Brain microvascular endothelial cell (primary cell): Measurements from ENCODE around the gene ACSL1.

Experiments used
- DNase-seq: peaks from one replicate; pipeline ENCODE4 v3.0.0-alpha.2; 2020
- H3K27ac ChIP-seq: fragments of 250-450 bp; sonication (Bioruptor Pico); 2 replicates; pipeline ENCODE4 v1.5.1; 2020; ENCODE audit warnings: mild to moderate bottlenecking, moderate library complexity
- H3K27me3 ChIP-seq: fragments of 250-450 bp; sonication (Bioruptor Pico); replicated peaks from 2 replicates; pipeline ENCODE4 v1.5.1; 2020; ENCODE audit warnings: mild to moderate bottlenecking
- H3K36me3 ChIP-seq: fragments of 250-450 bp; sonication (Bioruptor Pico); replicated peaks from 2 replicates; pipeline ENCODE4 v1.5.1; 2020; ENCODE audit warnings: mild to moderate bottlenecking
- H3K4me3 ChIP-seq: 2 replicates; pipeline ENCODE4 v1.5.1; 2011; ENCODE audit warnings: low read depth, mild to moderate bottlenecking, control low read depth, low read length, moderate library complexity
- in situ Hi-C: cut with HindIII; loops from 2 replicates; pipeline ENCODE4 v1.10.0; 2017; ENCODE audit warnings: low sequenced_read_pairs, low pct_ligation_motif_present
- TF ChIP-seq, protein P1 (sequence below): IDR thresholded peaks from 2 replicates; pipeline ENCODE4 v1.5.1; 2011; ENCODE audit warnings: low read depth, mild to moderate bottlenecking, moderate library complexity, low read length, control low read depth, inconsistent platforms; ENCODE audit errors: missing control alignments

Gene ACSL1

DNA sequence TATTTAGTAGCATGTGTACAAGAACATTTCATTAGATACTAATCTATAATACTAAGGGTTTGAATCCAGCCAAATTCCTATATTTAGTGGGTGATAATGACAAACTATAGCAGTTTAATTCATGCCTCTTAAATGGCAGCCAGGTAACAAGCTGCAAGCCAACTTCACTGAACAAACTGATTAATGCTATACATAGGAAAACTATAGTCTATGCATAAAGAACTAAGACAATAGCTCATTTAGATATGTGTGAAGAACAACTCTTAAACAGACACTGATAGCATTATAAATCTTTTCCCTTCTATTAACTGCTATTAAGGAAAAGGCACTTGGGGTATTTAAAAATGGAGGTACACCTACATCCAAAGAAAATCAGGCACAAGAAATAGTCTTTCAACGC is 19.1 kb downstream of the ACSL1 start:
- in situ Hi-C loops = no loop called here
- TF ChIP-seq, protein P1, sequence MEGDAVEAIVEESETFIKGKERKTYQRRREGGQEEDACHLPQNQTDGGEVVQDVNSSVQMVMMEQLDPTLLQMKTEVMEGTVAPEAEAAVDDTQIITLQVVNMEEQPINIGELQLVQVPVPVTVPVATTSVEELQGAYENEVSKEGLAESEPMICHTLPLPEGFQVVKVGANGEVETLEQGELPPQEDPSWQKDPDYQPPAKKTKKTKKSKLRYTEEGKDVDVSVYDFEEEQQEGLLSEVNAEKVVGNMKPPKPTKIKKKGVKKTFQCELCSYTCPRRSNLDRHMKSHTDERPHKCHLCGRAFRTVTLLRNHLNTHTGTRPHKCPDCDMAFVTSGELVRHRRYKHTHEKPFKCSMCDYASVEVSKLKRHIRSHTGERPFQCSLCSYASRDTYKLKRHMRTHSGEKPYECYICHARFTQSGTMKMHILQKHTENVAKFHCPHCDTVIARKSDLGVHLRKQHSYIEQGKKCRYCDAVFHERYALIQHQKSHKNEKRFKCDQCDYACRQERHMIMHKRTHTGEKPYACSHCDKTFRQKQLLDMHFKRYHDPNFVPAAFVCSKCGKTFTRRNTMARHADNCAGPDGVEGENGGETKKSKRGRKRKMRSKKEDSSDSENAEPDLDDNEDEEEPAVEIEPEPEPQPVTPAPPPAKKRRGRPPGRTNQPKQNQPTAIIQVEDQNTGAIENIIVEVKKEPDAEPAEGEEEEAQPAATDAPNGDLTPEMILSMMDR = no peak
- Histone ChIP-seq H3K36me3 (no peaks in the 10 kb centered on the region), H3K27me3 (no peaks in the 10 kb centered on the region), H3K27ac (no peak overlapping the region), H3K4me3 (no peak overlapping the region)
- DNase-seq = no peak

DNA sequence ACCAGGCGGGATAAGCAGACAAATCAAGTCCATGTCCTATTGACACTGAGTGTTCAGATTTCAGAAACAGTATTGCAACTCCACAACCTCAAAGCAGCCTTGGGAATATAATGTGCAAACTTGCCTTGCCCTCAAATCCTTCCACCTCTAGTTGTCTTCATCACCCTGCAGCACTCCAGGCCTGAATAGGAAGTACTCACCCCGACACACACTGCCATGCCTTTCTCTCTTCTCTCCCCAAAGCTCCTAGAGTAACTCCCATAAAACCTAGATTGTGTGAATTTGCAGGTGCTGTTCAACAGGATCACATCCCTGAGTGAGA is 19.6 kb downstream of the ACSL1 start:
- no peaks in the 10 kb centered on the region for H3K27me3 ChIP-seq
- H3K4me3 ChIP-seq = no peak overlapping the region
- no peak for DNase-seq
- H3K27ac ChIP-seq = no peak overlapping the region
- no peaks in the 10 kb centered on the region for H3K36me3 ChIP-seq
- TF ChIP-seq, protein P1 = no peak
- in situ Hi-C loops = no loop called here

DNA sequence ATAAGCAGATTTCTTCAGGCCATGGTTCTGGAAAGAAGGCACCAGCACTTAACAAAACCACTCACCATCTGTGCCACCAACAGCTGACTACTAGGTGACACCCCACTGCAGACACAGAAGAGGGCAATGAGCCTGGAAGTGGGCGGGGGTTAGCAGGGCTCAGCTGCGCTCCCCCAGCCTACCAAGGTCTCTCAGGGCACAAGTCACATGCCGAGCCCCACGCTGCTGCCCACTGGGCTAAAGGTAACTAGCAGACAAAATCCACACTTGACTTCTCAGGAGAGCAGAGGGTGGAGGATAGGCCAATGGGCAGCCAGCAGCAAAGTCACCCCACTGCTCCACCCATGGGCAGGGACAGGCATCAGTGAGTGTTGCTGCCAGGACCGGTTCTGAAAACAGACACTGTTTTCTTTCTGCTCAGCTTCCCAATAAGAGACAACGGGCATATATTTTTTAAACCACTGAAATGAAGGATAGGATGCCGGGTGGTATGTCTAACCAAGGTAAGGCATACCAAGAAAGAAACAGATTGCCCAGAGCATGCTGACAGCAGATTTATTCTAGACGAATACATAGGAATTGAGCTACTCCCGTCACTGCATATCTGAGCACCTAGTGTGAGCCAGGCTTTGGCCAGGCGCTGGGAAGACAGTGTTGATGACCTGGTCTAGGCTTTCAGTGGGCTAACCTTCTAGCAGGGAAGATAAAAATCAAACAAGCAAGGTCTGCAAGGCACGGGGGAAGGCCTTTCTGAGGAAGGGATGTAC is 20.1 kb downstream of the ACSL1 start:
- DNase-seq = no peak
- no peak overlapping the region for H3K4me3 ChIP-seq
- H3K36me3 ChIP-seq = no peaks in the 10 kb centered on the region
- H3K27ac ChIP-seq = no peak overlapping the region
- no peaks in the 10 kb centered on the region for H3K27me3 ChIP-seq
- TF ChIP-seq, protein P1 = no peak
- in situ Hi-C loops = no loop called here

DNA sequence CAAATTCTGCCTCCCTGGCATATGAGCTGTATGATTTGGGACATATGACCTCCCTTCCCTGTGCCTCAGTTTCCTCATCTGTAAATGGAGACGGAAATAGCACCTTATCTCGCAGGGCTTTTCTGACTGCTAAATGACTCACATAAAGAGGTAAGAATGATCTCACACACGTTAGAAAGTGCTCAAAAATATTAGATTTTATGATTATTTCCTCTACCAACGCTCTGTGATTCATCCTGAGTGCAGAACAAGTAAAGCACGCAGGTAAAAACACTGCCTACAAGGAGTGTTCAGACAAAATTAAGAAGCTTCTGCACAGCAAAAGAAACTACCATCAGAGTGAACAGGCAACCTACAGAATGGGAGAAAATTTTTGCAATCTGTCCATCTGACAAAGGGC is 21.1 kb downstream of the ACSL1 start:
- no peak for DNase-seq
- H3K4me3 ChIP-seq = no peak overlapping the region
- in situ Hi-C loops = no loop called here
- no peak overlapping the region for H3K27ac ChIP-seq
- H3K36me3 ChIP-seq = no peaks in the 10 kb centered on the region
- H3K27me3 ChIP-seq = no peaks in the 10 kb centered on the region
- TF ChIP-seq, protein P1 = no peak

DNA sequence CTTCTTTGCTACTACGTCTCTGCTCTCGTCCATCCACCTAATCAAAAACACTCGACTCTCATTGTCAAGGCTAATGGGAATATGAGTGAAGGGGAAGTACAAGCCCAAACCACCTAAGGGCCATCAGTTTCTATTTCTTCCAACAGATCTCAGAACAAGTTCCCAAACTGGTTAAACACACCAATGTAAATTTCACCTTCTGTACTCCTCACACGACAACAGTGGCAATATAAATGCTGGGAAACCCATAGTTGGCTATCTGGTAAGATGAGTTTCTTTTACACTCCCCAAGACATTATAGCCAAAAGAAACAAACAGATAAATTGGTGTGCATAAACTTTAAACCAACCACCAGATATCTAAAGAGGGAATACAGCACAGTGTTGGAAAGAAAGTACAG is 21.9 kb downstream of the ACSL1 start:
- TF ChIP-seq, protein P1 = no peak
- no peak for DNase-seq
- H3K27me3 ChIP-seq = no peaks in the 10 kb centered on the region
- in situ Hi-C loops = no loop called here
- no peak overlapping the region for H3K27ac ChIP-seq
- H3K4me3 ChIP-seq = no peak overlapping the region
- no peaks in the 10 kb centered on the region for H3K36me3 ChIP-seq

DNA sequence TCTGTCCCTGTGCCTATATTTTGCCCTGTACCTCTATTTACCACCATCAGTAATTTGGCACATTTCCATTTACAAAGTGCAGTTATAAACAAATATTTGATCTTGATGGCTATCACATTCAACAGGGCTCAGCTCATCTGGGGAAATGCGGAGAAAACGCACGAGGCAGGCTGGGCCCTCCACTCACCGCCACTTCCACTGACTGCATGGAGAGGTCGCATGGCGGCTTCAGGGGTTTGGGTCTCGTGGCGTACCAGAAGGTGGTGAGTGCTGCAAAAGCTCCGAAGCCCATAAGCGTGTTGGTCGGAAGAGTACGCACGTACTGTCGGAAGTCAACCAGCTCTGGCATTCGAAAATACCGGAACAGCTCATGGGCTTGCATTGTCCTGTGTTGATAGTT is 22.6 kb downstream of the ACSL1 start:
- in situ Hi-C loops = no loop called here
- no peaks in the 10 kb centered on the region for H3K27me3 ChIP-seq
- no peak overlapping the region for H3K4me3 ChIP-seq
- no peak overlapping the region for H3K27ac ChIP-seq
- TF ChIP-seq, protein P1 = no peak
- no peak for DNase-seq
- H3K36me3 ChIP-seq = no peaks in the 10 kb centered on the region
